ENCODE measurements around the gene SSH2. TPM values are rescaled to one million over a fixed set of nuclear protein-coding genes. Genes with fewer than 3 reads are reported as not detected.

SSH2 gene
- total RNA-seq, 1 donor from 2014 or later, result 12.2 TPM

DNA sequence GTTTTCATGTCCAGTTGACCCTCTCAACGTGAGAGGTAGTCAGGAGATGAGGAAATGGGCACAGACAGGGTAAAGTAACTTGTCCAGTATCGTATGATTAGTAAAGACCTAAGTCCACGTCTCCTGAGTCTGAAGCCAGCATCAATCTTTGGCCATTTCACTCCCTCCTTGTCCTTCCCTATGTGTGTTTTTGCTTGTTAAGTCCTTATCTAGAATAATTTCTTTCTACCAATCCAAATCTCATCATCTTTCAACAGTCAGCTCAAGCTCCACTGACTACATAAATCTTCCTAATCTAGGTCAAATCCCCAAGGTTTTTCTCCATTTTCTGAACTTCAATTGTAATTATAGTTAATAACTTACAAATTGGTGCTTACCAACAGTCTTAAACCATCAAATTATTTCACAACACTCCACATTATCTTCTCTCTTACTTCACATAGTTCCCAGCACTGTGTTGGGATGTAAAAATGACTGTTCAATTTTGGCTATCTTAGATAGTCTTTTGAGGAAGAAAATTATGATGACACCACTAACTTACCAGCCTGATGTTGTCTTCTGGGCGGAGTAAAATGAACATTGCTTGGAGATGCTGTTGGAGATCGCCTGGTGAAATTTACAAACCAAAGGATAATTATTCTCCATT lies 235.0 kb downstream of the SSH2 start:
- no peaks in the 10 kb centered on the region for H3K79me2 ChIP-seq (ENCODE audit: low read depth)
- Mint-ChIP-seq H3K27me3 (ENCODE audit: insufficient read depth, low read depth) (peaks cover 2% of the 10 kb centered on the region), H3K4me3 (no peak overlapping the region), H3K9me3 (no peaks in the 10 kb centered on the region), H3K36me3 (no peaks in the 10 kb centered on the region), H3K4me1 (peaks cover 3% of the 10 kb centered on the region), H3K27ac (no peak overlapping the region)
- H3K9ac ChIP-seq, result no peak overlapping the region
- no peak for DNase-seq (ENCODE audit: low spot score)
- H2AFZ ChIP-seq (replicated peaks), result no peak overlapping the region
- H3K4me1 ChIP-seq, result no peaks in the 10 kb centered on the region
- no peaks in the 10 kb centered on the region for H3K27me3 ChIP-seq
- H3K36me3 ChIP-seq, result no peaks in the 10 kb centered on the region
- H4K20me1 ChIP-seq (ENCODE audit: low read depth), result no peaks in the 10 kb centered on the region
- no peaks in the 10 kb centered on the region for H3K9me3 ChIP-seq (ENCODE audit: low read depth)
- H3K4me2 ChIP-seq, result no peak overlapping the region
- TF ChIP-seq EZH2 (IDR thresholded peaks at IDR 0.05), result no peak
- no peak for TF ChIP-seq CTCF (IDR thresholded peaks at IDR 0.05)
- no peak for TF ChIP-seq EZH2phosphoT487 (IDR thresholded peaks at IDR 0.05)
- H3K27ac ChIP-seq, result no peak overlapping the region
- no peak overlapping the region for H3K4me3 ChIP-seq
- H3F3A ChIP-seq (ENCODE audit: low read depth), result no peaks in the 10 kb centered on the region

DNA sequence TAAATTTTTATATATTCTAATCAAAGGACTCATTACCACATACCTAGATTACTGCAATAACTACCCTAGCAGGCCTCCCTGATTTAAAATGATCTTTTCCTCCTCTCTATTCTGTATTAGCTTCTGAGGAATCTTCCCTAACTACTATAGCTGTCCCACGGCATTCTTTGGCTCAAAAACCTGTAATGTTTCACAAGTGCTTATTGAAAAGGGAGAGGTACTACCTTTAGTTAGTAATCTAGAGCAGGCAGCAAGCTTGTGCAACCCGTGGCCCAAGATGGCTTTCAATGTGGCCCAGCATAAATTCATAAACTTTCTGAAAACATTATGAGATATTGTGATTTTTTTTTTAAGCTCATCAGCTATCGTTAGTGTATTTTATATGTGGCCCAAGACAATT lies 236.3 kb downstream of the SSH2 start:
- DNase-seq (ENCODE audit: low spot score), result no peak
- Histone ChIP-seq H3K27me3 (no peaks in the 10 kb centered on the region), H3F3A (ENCODE audit: low read depth) (no peaks in the 10 kb centered on the region), H3K9ac (no peak overlapping the region), H2AFZ (replicated peaks) (no peak overlapping the region), H3K4me1 (no peaks in the 10 kb centered on the region), H3K9me3 (ENCODE audit: low read depth) (no peaks in the 10 kb centered on the region), H3K4me3 (no peak overlapping the region), H3K36me3 (no peaks in the 10 kb centered on the region), H4K20me1 (ENCODE audit: low read depth) (no peaks in the 10 kb centered on the region), H3K4me2 (no peak overlapping the region), H3K79me2 (ENCODE audit: low read depth) (no peaks in the 10 kb centered on the region), H3K27ac (no peak overlapping the region)
- Mint-ChIP-seq H3K4me1 (no peaks in the 10 kb centered on the region), H3K27me3 (ENCODE audit: insufficient read depth, low read depth) (peaks cover 2% of the 10 kb centered on the region), H3K27ac (no peak overlapping the region), H3K9me3 (no peaks in the 10 kb centered on the region), H3K4me3 (no peak overlapping the region), H3K36me3 (no peaks in the 10 kb centered on the region)
- no peak for TF ChIP-seq EZH2phosphoT487 (IDR thresholded peaks at IDR 0.05)
- TF ChIP-seq EZH2 (IDR thresholded peaks at IDR 0.05), result no peak
- no peak for TF ChIP-seq CTCF (IDR thresholded peaks at IDR 0.05)

DNA sequence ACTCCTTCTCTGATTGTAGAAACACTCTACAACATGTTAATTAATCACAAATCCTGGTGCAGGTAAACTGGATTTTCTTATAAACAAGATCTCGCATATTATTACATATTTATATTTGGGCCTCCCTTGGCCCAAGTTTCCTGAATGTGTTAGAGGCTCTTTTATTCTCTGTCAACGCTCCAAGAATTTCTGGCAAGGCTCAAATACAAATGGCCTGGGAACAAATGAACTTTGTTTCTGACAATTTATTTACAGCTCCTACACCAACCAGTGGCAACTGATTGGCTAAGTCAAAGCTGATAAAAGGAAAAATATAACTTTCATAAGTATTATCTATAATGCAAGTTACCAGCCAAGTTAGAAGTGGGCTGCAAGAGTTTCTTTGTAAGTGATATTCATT lies 242.4 kb downstream of the SSH2 start:
- DNase-seq (ENCODE audit: low spot score), result no peak
- Histone ChIP-seq H3K9me3 (ENCODE audit: low read depth) (no peaks in the 10 kb centered on the region), H3K27me3 (no peaks in the 10 kb centered on the region), H3K27ac (no peak overlapping the region), H2AFZ (replicated peaks) (no peak overlapping the region), H3F3A (ENCODE audit: low read depth) (peaks cover 23% of the 10 kb centered on the region), H4K20me1 (ENCODE audit: low read depth) (no peaks in the 10 kb centered on the region), H3K4me3 (no peak overlapping the region), H3K4me1 (peaks cover 14% of the 10 kb centered on the region), H3K36me3 (no peaks in the 10 kb centered on the region), H3K4me2 (no peak overlapping the region), H3K9ac (no peak overlapping the region), H3K79me2 (ENCODE audit: low read depth) (no peaks in the 10 kb centered on the region)
- no peak overlapping the region for H3K27ac Mint-ChIP-seq
- H3K4me1 Mint-ChIP-seq, result peaks cover 4% of the 10 kb centered on the region
- no peak for TF ChIP-seq EZH2 (IDR thresholded peaks at IDR 0.05)
- TF ChIP-seq CTCF (IDR thresholded peaks at IDR 0.05), result no peak
- no peak for TF ChIP-seq EZH2phosphoT487 (IDR thresholded peaks at IDR 0.05)
- H3K36me3 Mint-ChIP-seq, result peaks cover 3% of the 10 kb centered on the region
- H3K27me3 Mint-ChIP-seq (ENCODE audit: insufficient read depth, low read depth), result no peaks in the 10 kb centered on the region
- H3K9me3 Mint-ChIP-seq, result no peaks in the 10 kb centered on the region
- no peak overlapping the region for H3K4me3 Mint-ChIP-seq

Measured in neural progenitor cell (in vitro differentiated cells).